Loucy (cell line): ENCODE data around the gene NFKBIA.

Experiments
- H2AFZ ChIP-seq: fragments of 200-600 bp; sonication (generic); 2 replicates; pipeline ENCODE4 v1.6.0; 2016; ENCODE audit warnings: antibody characterized with exemption, mild to moderate bottlenecking, low read length, moderate library complexity
- H3F3A ChIP-seq: fragments of 200-600 bp; 2 replicates; pipeline ENCODE4 v1.6.0; 2016; ENCODE audit warnings: antibody characterized with exemption, low read depth, mild to moderate bottlenecking
- H3K27me3 ChIP-seq: fragments of 200-600 bp; sonication (generic); 2 replicates; pipeline ENCODE4 v1.6.1; 2014; ENCODE audit warnings: low read length, mild to moderate bottlenecking; ENCODE audit not compliant: insufficient read depth, poor library complexity, severe bottlenecking
- H3K36me3 ChIP-seq: fragments of 200-600 bp; sonication (generic); 2 replicates; pipeline ENCODE4 v1.6.1; 2016; ENCODE audit warnings: low read length; ENCODE audit not compliant: insufficient read depth
- H3K4me1 ChIP-seq: fragments of 200-600 bp; sonication (generic); 2 replicates; pipeline ENCODE4 v1.5.1; 2014; ENCODE audit warnings: low read length, mild to moderate bottlenecking; ENCODE audit not compliant: insufficient read depth, poor library complexity, severe bottlenecking
- H3K4me2 ChIP-seq: fragments of 200-600 bp; sonication (generic); 2 replicates; pipeline ENCODE4 v1.6.0; 2014; ENCODE audit warnings: antibody characterized with exemption, low read length, low read depth, mild to moderate bottlenecking; ENCODE audit not compliant: poor library complexity, severe bottlenecking
- H3K4me3 ChIP-seq: fragments of 200-600 bp; sonication (generic); 2 replicates; pipeline ENCODE4 v1.5.1; 2014; ENCODE audit warnings: low read length, mild to moderate bottlenecking, mixed read lengths; ENCODE audit not compliant: poor library complexity, severe bottlenecking
- H3K79me2 ChIP-seq: fragments of 200-600 bp; sonication (generic); 2 replicates; pipeline ENCODE4 v1.6.1; 2014; ENCODE audit warnings: low read length; ENCODE audit not compliant: insufficient read depth
- H3K9ac ChIP-seq: fragments of 200-600 bp; sonication (generic); 2 replicates; pipeline ENCODE4 v1.6.0; 2014; ENCODE audit warnings: mild to moderate bottlenecking, low read depth, low read length, moderate library complexity; ENCODE audit not compliant: poor library complexity, severe bottlenecking
- H3K9me2 ChIP-seq: fragments of 200-600 bp; sonication (generic); replicated peaks from 2 replicates; pipeline ENCODE4 v1.6.1; 2016; ENCODE audit warnings: low read depth, low read length, mixed read lengths
- H3K9me3 ChIP-seq: fragments of 200-600 bp; sonication (generic); 2 replicates; pipeline ENCODE4 v1.6.1; 2014; ENCODE audit warnings: mild to moderate bottlenecking, antibody characterized with exemption, low read length, low read depth; ENCODE audit not compliant: insufficient read depth
- H4K20me1 ChIP-seq: fragments of 200-600 bp; sonication (generic); 2 replicates; pipeline ENCODE4 v1.6.0; 2014; ENCODE audit warnings: antibody characterized with exemption, low read length, mild to moderate bottlenecking; ENCODE audit not compliant: insufficient read depth, poor library complexity, severe bottlenecking
- CTCF ChIP-seq: fragments of 200-600 bp; sonication (generic); conservative IDR thresholded peaks from 2 replicates; pipeline ENCODE4 v1.5.1; 2014; ENCODE audit warnings: mild to moderate bottlenecking, antibody characterized with exemption, low read length
- EZH2phosphoT487 ChIP-seq: fragments of 200-600 bp; IDR thresholded peaks from 2 replicates; pipeline ENCODE4 v1.6.1; 2018; ENCODE audit warnings: antibody characterized with exemption, mild to moderate bottlenecking, moderate library complexity, borderline replicate concordance

Gene NFKBIA

GRCh38 chr14:35403114-35403602, 1.4 kb downstream of the NFKBIA start:
- Histone ChIP-seq H3K4me3 (peak overlapping the region; percentile 99), H3K79me2 (peaks cover 41% of the 10 kb centered on the region), H3K27me3 (no peaks in the 10 kb centered on the region), H3K4me1 (peaks cover 50% of the 10 kb centered on the region), H3K9me2 (no peaks in the 10 kb centered on the region), H3K36me3 (peaks cover 31% of the 10 kb centered on the region; the same call in 1 of the 2 replicates), H3F3A (peaks cover 5% of the 10 kb centered on the region; the same call in 1 of the 2 replicates), H2AFZ (no peak overlapping the region), H3K9ac (peak overlapping the region; percentile 93), H4K20me1 (peaks cover 32% of the 10 kb centered on the region), H3K9me3 (no peaks in the 10 kb centered on the region), H3K4me2 (peak overlapping the region; percentile 98)
- no peak for TF ChIP-seq CTCF
- TF ChIP-seq EZH2phosphoT487, result no peak

- peaks cover 5% of the 10 kb centered on the region; the same call in 1 of the 2 replicates for H3F3A ChIP-seq
- peaks cover 41% of the 10 kb centered on the region for H3K79me2 ChIP-seq
- H3K27me3 ChIP-seq, result no peaks in the 10 kb centered on the region
- peak overlapping the region; percentile 99 for H3K4me3 ChIP-seq
- H4K20me1 ChIP-seq, result peaks cover 32% of the 10 kb centered on the region
- H2AFZ ChIP-seq, result no peak overlapping the region
- TF ChIP-seq EZH2phosphoT487 (no peak), CTCF (no peak)
- peaks cover 50% of the 10 kb centered on the region for H3K4me1 ChIP-seq
- H3K9ac ChIP-seq, result peak overlapping the region; percentile 93
- H3K9me2 ChIP-seq, result no peaks in the 10 kb centered on the region
- H3K36me3 ChIP-seq, result peaks cover 31% of the 10 kb centered on the region; the same call in 1 of the 2 replicates
- H3K9me3 ChIP-seq, result no peaks in the 10 kb centered on the region
- peak overlapping the region; percentile 98 for H3K4me2 ChIP-seq
Measured at GRCh38 chr14:35402323-35403113, 2.0 kb downstream of the NFKBIA start.

DNA sequence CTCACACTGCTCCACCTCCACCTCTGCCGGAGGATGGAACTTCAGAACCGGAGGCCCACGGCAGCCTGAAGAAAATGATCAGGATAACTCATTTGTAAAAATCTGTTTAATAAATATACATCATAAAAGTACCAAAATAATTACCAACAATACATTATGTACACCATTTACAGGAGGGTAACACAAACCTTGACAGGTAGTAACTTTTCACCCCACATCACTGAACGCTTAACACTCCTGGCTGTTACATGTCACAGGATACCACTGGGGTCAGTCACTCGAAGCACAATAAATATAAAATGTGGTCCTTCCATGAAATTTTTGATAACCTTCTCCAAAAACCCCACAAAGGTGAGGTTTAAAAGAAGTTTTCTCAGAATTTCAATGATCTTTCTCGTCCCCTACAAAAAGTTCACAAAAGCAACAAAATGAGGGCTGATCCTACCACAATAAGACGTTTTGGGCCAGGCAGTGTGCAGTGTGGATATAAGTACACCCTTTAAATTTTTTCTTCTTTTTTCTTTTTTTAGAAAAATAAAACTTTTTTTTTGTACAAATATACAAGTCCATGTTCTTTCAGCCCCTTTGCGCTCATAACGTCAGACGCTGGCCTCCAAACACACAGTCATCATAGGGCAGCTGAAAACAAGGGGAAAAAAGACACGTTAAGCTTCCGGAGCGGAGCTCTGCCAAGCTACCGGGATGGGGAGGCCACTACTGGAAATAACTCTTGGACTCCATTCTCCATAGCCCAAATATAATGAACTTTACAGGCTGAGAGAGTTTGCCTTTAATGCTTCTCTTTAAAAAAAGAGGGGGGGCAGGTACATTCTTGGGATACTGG, 2.9 kb downstream of the NFKBIA start:
- Histone ChIP-seq H3K27me3 (no peaks in the 10 kb centered on the region), H3K9ac (peak overlapping the region; percentile 93), H3K4me3 (peak overlapping the region; percentile 99), H2AFZ (no peak overlapping the region), H3K9me2 (no peaks in the 10 kb centered on the region), H3K36me3 (peaks cover 31% of the 10 kb centered on the region; the same call in 1 of the 2 replicates), H4K20me1 (peaks cover 32% of the 10 kb centered on the region), H3K4me1 (peaks cover 48% of the 10 kb centered on the region), H3F3A (peaks cover 5% of the 10 kb centered on the region; the same call in 1 of the 2 replicates), H3K9me3 (no peaks in the 10 kb centered on the region), H3K4me2 (peak overlapping the region; percentile 98), H3K79me2 (peaks cover 41% of the 10 kb centered on the region)
- TF ChIP-seq EZH2phosphoT487 (no peak), CTCF (no peak)
